ENCODE data around the gene DAB2. TPM values are rescaled to one million over a fixed set of nuclear protein-coding genes. Genes with fewer than 3 reads are reported as not detected.

The DAB2 gene
- total RNA-seq, 4 donors from 2014 or later: 30.8 to 121 (median 47.4) TPM

DNA sequence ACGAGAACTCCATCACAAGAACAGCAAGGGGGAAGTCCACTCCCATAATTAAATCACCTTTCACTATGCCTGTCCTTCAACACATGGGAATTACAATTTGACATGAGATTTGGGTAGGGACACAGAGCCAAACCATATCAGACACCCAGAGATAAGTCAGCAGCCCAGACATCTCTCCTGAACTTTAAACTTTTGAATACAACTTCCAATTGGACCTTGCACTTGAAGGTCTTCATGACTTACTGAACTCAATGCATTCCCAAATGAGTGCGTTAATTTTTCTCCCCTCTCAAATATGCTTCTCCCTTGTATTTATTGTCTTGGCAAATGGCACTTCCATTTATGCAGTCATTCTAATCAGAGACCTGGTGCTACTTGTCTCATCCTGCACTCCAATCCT, 72.6 kb downstream of the DAB2 start:
- Histone ChIP-seq H3K9me3 (peaks cover 0 to 22% (median 0%) of the 10 kb centered on the region in 3 donors), H3K27ac (no peak overlapping the region), H3K4me3 (no peak overlapping the region), H3K27me3 (no peaks in the 10 kb centered on the region), H3K4me1 (no peaks in the 10 kb centered on the region), H3K36me3 (no peaks in the 10 kb centered on the region)
- no peak for TF ChIP-seq POLR2AphosphoS5 (IDR thresholded peaks at IDR 0.05)
- TF ChIP-seq, protein P1, sequence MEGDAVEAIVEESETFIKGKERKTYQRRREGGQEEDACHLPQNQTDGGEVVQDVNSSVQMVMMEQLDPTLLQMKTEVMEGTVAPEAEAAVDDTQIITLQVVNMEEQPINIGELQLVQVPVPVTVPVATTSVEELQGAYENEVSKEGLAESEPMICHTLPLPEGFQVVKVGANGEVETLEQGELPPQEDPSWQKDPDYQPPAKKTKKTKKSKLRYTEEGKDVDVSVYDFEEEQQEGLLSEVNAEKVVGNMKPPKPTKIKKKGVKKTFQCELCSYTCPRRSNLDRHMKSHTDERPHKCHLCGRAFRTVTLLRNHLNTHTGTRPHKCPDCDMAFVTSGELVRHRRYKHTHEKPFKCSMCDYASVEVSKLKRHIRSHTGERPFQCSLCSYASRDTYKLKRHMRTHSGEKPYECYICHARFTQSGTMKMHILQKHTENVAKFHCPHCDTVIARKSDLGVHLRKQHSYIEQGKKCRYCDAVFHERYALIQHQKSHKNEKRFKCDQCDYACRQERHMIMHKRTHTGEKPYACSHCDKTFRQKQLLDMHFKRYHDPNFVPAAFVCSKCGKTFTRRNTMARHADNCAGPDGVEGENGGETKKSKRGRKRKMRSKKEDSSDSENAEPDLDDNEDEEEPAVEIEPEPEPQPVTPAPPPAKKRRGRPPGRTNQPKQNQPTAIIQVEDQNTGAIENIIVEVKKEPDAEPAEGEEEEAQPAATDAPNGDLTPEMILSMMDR (IDR thresholded peaks at IDR 0.05): no peak
- no peak for TF ChIP-seq EP300 (IDR thresholded peaks at IDR 0.05)
- no peak for TF ChIP-seq POLR2A (IDR thresholded peaks at IDR 0.05)
- no peak for ATAC-seq
- 76 to 100% methylated on average over 2 of the region's 2 CpGs for WGBS, 2 donors (ENCODE audit: low coverage in 1 of 2)

DNA sequence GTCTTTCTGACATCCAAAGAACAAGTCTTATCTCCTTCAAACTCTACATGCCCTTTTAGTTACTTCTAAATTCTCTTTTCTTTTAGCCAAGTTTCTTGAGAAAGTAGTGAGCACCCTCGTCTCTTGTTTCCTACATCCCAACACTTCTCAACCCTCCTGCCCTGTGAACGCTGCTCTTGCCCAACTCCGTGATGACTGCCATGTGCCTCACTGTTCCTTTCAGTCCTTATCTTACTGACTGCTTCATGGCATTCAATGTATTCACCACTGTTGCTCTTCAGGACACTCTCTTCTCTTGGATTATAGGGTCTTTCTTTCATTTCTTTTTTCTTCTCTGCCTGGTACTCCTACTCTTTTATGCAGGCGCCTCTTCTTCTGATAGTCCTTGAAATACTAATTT, 75.3 kb downstream of the DAB2 start:
- no peak overlapping the region for H3K4me3 ChIP-seq
- ATAC-seq: no peak
- H3K36me3 ChIP-seq: no peaks in the 10 kb centered on the region
- no peaks in the 10 kb centered on the region for H3K4me1 ChIP-seq
- no peak for TF ChIP-seq EP300 (IDR thresholded peaks at IDR 0.05)
- TF ChIP-seq POLR2AphosphoS5 (IDR thresholded peaks at IDR 0.05): no peak
- TF ChIP-seq, protein P1 (IDR thresholded peaks at IDR 0.05): no peak
- TF ChIP-seq POLR2A (IDR thresholded peaks at IDR 0.05): no peak
- no peak overlapping the region for H3K27ac ChIP-seq
- WGBS, 2 donors (ENCODE audit: low coverage in 1 of 2): 82 to 83% methylated on average over 2 to 4 of the region's 4 CpGs
- no peaks in the 10 kb centered on the region for H3K27me3 ChIP-seq
- H3K9me3 ChIP-seq: peaks cover 0 to 22% (median 0%) of the 10 kb centered on the region in 3 donors

DNA sequence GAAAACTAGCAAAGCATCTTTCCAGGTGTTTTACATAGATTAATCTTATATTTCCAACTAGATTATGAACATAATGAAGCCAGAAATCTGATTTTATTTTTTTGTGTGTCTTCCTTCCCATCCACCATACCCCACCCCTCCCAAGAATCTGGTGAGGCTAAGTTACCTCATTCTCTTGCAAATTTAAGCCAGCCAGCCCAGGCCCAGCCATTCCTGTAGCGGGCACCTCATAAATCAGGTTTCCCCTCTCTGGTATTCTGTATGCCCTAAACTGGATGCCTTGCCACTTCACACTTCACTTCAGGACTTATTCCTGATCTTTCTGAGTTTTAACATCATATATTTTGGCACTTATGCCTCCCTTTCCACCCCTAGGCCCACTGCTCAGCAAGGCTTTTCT, 82.3 kb downstream of the DAB2 start:
- Histone ChIP-seq H3K4me1 (no peaks in the 10 kb centered on the region), H3K4me3 (no peak overlapping the region), H3K36me3 (no peaks in the 10 kb centered on the region), H3K27me3 (no peaks in the 10 kb centered on the region), H3K27ac (no peak overlapping the region), H3K9me3 (no peaks in the 10 kb centered on the region)
- TF ChIP-seq POLR2AphosphoS5 (IDR thresholded peaks at IDR 0.05) (no peak), POLR2A (IDR thresholded peaks at IDR 0.05) (no peak), EP300 (IDR thresholded peaks at IDR 0.05) (no peak)
- TF ChIP-seq, protein P1 (IDR thresholded peaks at IDR 0.05): no peak
- ATAC-seq: no peak
- 90 to 100% methylated on average over 1 of the region's 1 CpG for WGBS, 2 donors (ENCODE audit: low coverage in 1 of 2)

DNA sequence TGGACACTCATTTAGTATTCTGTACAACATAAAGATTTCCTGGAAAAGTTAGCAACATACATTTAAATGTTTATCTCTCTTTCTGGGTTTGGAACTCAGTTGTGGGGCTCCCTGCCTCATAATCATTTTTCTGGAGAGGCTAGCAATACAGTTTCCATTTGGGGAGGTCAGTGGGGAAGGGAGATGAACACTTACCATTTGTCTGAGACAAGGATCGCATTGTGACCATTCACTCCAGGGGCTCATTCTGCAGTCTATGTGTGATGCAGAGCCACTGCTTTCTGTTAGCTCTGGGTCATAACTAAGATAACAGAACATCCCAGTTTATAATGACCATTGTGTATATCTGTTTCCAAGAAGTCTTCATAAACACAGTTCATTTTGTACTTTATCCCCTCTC, 82.9 kb downstream of the DAB2 start:
- no peak overlapping the region for H3K27ac ChIP-seq
- no peak for TF ChIP-seq EP300 (IDR thresholded peaks at IDR 0.05)
- no peak for TF ChIP-seq POLR2AphosphoS5 (IDR thresholded peaks at IDR 0.05)
- no peak for TF ChIP-seq POLR2A (IDR thresholded peaks at IDR 0.05)
- TF ChIP-seq, protein P1 (IDR thresholded peaks at IDR 0.05): no peak
- H3K9me3 ChIP-seq: no peaks in the 10 kb centered on the region
- no peak overlapping the region for H3K4me3 ChIP-seq
- H3K27me3 ChIP-seq: no peaks in the 10 kb centered on the region
- no peaks in the 10 kb centered on the region for H3K36me3 ChIP-seq
- ATAC-seq: no peak
- no peaks in the 10 kb centered on the region for H3K4me1 ChIP-seq
- WGBS, 2 donors (ENCODE audit: low coverage in 1 of 2): 56 to 86% methylated on average over 1 of the region's 1 CpG

DNA sequence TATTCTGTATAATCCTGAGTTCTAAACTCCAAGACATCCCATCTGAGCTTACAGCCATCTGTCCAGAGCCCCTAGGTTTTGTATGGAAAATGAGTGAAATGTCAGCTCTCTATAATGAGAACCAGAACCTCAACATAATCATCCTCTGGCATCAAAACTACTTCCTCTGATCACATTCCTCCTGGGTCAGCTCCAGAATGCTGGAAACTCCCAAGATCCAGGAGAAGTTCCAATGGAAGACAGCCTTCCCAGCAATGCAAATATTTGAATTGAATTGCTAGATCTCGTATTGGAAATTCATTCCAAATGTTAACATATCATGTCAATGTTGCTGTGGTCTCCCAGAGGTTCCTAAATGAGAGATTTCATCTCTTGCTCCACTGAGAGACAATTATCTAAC, 84.3 kb downstream of the DAB2 start:
- H3K36me3 ChIP-seq: no peaks in the 10 kb centered on the region
- TF ChIP-seq POLR2AphosphoS5 (IDR thresholded peaks at IDR 0.05) (no peak), EP300 (IDR thresholded peaks at IDR 0.05) (no peak), POLR2A (IDR thresholded peaks at IDR 0.05) (no peak)
- TF ChIP-seq, protein P1 (IDR thresholded peaks at IDR 0.05): no peak
- no peak for ATAC-seq
- H3K27ac ChIP-seq: no peak overlapping the region
- H3K4me1 ChIP-seq: no peaks in the 10 kb centered on the region
- WGBS, 2 donors (ENCODE audit: low coverage in 1 of 2): 50 to 67% methylated on average over 1 of the region's 1 CpG
- no peak overlapping the region for H3K4me3 ChIP-seq
- no peaks in the 10 kb centered on the region for H3K27me3 ChIP-seq
- H3K9me3 ChIP-seq: no peaks in the 10 kb centered on the region

All from gastroesophageal sphincter (tissue), 4 donors.